Adrenal gland (tissue), 5 donors: Measurements from ENCODE around the gene TBCK.

ENCODE experiments used
- POLR2A ChIP-seq, 2 donors: fragments of 450-650 bp; IDR thresholded peaks; one replicate each; pipeline ENCODE4 v1.6.1; 2017; ENCODE audit warnings: antibody characterized with exemption in 2 of 2, mild to moderate bottlenecking in 2 of 2, moderate library complexity in 1 of 2
- TF ChIP-seq, protein P1 (sequence below), 6 experiments: fragments of 450-650 bp in 4 of 6; fragments of 200-600 bp in 2 of 6; sonication (generic) in 1 of 6; IDR thresholded peaks; 1 replicate in 5 of 6; 2 replicates in 1 of 6; pipeline versions ENCODE4 v1.5.1 to v1.8.0; 2016 to 2021; ENCODE audit warnings: antibody characterized with exemption in 6 of 6, mild to moderate bottlenecking in 2 of 6, moderate library complexity in 1 of 6
- donor health status: DM: no; HTN: no; CAD: no.

DNA sequence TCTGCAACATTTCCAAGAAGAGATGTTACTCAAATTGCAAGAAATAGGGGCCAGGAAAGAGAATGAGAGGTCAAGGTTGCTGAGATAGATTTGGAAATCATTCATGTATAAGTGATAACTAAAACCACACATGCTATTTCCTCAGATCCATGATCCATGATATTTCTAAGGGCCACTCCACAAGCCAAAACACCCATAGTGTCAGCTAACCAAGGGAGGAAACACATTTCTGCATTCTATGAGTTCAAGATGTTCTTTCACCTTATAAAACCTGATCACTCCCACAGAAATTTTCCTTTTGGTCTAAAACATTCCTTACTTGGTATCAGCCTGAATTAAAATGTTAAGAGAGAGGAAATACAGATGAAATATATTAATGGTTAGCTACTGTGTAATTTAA is 47.2 kb downstream of the TBCK start:
- TF ChIP-seq POLR2A (IDR thresholded peaks at IDR 0.05): no peak
- TF ChIP-seq, protein P1, sequence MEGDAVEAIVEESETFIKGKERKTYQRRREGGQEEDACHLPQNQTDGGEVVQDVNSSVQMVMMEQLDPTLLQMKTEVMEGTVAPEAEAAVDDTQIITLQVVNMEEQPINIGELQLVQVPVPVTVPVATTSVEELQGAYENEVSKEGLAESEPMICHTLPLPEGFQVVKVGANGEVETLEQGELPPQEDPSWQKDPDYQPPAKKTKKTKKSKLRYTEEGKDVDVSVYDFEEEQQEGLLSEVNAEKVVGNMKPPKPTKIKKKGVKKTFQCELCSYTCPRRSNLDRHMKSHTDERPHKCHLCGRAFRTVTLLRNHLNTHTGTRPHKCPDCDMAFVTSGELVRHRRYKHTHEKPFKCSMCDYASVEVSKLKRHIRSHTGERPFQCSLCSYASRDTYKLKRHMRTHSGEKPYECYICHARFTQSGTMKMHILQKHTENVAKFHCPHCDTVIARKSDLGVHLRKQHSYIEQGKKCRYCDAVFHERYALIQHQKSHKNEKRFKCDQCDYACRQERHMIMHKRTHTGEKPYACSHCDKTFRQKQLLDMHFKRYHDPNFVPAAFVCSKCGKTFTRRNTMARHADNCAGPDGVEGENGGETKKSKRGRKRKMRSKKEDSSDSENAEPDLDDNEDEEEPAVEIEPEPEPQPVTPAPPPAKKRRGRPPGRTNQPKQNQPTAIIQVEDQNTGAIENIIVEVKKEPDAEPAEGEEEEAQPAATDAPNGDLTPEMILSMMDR (IDR thresholded peaks at IDR 0.05): no peak
